OCI-LY1 (cell line): ENCODE results near the gene AFAP1L2.

ENCODE experiments used
- H2AFZ ChIP-seq: fragments of 200-600 bp; sonication (generic), shearing (Covaris generic); 2 replicates; pipeline ENCODE4 v1.6.0; 2014; ENCODE audit warnings: antibody characterized with exemption, mild to moderate bottlenecking, low read length
- H3F3A ChIP-seq: fragments of 200-600 bp; sonication (generic), shearing (Covaris generic); 2 replicates; pipeline ENCODE4 v1.6.0; 2014; ENCODE audit warnings: mild to moderate bottlenecking, antibody characterized with exemption, low read length, moderate library complexity; ENCODE audit not compliant: insufficient read depth
- H3K27ac ChIP-seq: fragments of 200-600 bp; sonication (generic); 2 replicates; pipeline ENCODE4 v1.5.1; 2014; ENCODE audit warnings: low read length, mixed run types, mild to moderate bottlenecking, low read depth; ENCODE audit not compliant: poor library complexity, severe bottlenecking
- H3K27me3 ChIP-seq: fragments of 200-600 bp; sonication (generic); 2 replicates; pipeline ENCODE4 v1.6.0; 2014; ENCODE audit warnings: antibody characterized with exemption, mild to moderate bottlenecking, low read length, moderate library complexity; ENCODE audit not compliant: insufficient read depth
- H3K36me3 ChIP-seq: fragments of 200-600 bp; sonication (generic); 2 replicates; pipeline ENCODE4 v1.6.1; 2014; ENCODE audit warnings: mild to moderate bottlenecking, antibody characterized with exemption, low read length, moderate library complexity, mixed read lengths; ENCODE audit not compliant: insufficient read depth
- H3K4me1 ChIP-seq: fragments of 200-600 bp; sonication (generic); 2 replicates; pipeline ENCODE4 v1.5.1; 2014; ENCODE audit warnings: mild to moderate bottlenecking, low read length, moderate library complexity; ENCODE audit not compliant: insufficient read depth, severe bottlenecking
- H3K4me2 ChIP-seq: fragments of 200-600 bp; sonication (generic), shearing (Covaris generic); 2 replicates; pipeline ENCODE4 v1.6.1; 2014; ENCODE audit warnings: low read length
- H3K4me3 ChIP-seq: fragments of 200-600 bp; sonication (generic); 2 replicates; pipeline ENCODE4 v1.5.1; 2014; ENCODE audit warnings: low read length, low read depth, mild to moderate bottlenecking, mixed read lengths; ENCODE audit not compliant: poor library complexity, severe bottlenecking
- H3K79me2 ChIP-seq: fragments of 200-600 bp; shearing (Covaris generic); 2 replicates; pipeline ENCODE4 v1.6.1; 2016; ENCODE audit warnings: mixed run types, low read length, mixed read lengths; ENCODE audit not compliant: insufficient read depth
- H3K9ac ChIP-seq: fragments of 200-600 bp; sonication (generic), shearing (Covaris generic); 2 replicates; pipeline ENCODE4 v1.6.1; 2014; ENCODE audit warnings: mild to moderate bottlenecking, low read length, mixed read lengths
- H3K9me2 ChIP-seq: fragments of 200-600 bp; sonication (generic), shearing (Covaris generic); 2 replicates; pipeline ENCODE4 v1.6.1; 2014; ENCODE audit warnings: low read depth, mild to moderate bottlenecking, low read length, mixed read lengths
- H3K9me3 ChIP-seq: fragments of 200-600 bp; shearing (Covaris generic); 2 replicates; pipeline ENCODE4 v1.6.1; 2014; ENCODE audit warnings: low read length, mixed read lengths
- H4K20me1 ChIP-seq: fragments of 200-600 bp; sonication (generic), shearing (Covaris generic); 2 replicates; pipeline ENCODE4 v1.6.0; 2016; ENCODE audit warnings: mild to moderate bottlenecking, low read length; ENCODE audit not compliant: insufficient read depth
- EZH2 ChIP-seq: fragments of 200-600 bp; sonication (generic), shearing (Covaris generic); IDR thresholded peaks from 2 replicates; pipeline ENCODE4 v1.8.0; 2017; ENCODE audit warnings: borderline replicate concordance, mixed run types, mild to moderate bottlenecking, antibody characterized with exemption, low read length, moderate library complexity, mixed read lengths
- TF ChIP-seq, protein P1 (sequence below): fragments of 200-600 bp; sonication (generic), shearing (Covaris generic); IDR thresholded peaks from 2 replicates; pipeline ENCODE4 v1.5.1; 2017; ENCODE audit warnings: mild to moderate bottlenecking, antibody characterized with exemption, low read length, moderate library complexity, mixed read lengths

AFAP1L2 gene

DNA sequence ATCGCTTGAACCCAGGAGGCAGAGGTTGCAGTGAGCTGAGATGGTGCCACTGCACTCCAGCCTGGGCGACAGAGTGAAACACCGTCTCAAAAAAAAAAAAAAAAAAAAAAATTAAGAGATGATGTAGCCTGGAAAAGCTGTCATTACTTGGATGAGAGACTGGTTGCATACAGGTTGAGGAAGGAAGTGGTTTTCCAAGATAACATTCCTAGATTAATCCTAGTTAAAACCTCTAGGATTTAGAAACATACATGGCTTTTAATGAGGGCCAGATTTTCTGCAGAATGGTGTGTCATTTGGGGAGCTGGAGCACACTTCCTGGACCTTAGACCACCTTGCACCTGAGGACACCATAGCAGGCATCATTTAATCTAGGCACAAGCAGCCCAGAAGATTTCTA, 147.5 kb downstream of the AFAP1L2 start:
- H3K27me3 ChIP-seq: no peaks in the 10 kb centered on the region
- H3K4me1 ChIP-seq: no peaks in the 10 kb centered on the region
- no peaks in the 10 kb centered on the region for H4K20me1 ChIP-seq
- TF ChIP-seq, protein P1, sequence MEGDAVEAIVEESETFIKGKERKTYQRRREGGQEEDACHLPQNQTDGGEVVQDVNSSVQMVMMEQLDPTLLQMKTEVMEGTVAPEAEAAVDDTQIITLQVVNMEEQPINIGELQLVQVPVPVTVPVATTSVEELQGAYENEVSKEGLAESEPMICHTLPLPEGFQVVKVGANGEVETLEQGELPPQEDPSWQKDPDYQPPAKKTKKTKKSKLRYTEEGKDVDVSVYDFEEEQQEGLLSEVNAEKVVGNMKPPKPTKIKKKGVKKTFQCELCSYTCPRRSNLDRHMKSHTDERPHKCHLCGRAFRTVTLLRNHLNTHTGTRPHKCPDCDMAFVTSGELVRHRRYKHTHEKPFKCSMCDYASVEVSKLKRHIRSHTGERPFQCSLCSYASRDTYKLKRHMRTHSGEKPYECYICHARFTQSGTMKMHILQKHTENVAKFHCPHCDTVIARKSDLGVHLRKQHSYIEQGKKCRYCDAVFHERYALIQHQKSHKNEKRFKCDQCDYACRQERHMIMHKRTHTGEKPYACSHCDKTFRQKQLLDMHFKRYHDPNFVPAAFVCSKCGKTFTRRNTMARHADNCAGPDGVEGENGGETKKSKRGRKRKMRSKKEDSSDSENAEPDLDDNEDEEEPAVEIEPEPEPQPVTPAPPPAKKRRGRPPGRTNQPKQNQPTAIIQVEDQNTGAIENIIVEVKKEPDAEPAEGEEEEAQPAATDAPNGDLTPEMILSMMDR: no peak
- no peak overlapping the region for H2AFZ ChIP-seq
- no peaks in the 10 kb centered on the region for H3K36me3 ChIP-seq
- H3K9ac ChIP-seq: no peak overlapping the region
- no peaks in the 10 kb centered on the region for H3K79me2 ChIP-seq
- no peaks in the 10 kb centered on the region for H3K9me2 ChIP-seq
- no peak overlapping the region for H3K4me2 ChIP-seq
- H3K9me3 ChIP-seq: no peaks in the 10 kb centered on the region
- no peak overlapping the region for H3K4me3 ChIP-seq
- H3F3A ChIP-seq: no peaks in the 10 kb centered on the region
- no peak overlapping the region for H3K27ac ChIP-seq

DNA sequence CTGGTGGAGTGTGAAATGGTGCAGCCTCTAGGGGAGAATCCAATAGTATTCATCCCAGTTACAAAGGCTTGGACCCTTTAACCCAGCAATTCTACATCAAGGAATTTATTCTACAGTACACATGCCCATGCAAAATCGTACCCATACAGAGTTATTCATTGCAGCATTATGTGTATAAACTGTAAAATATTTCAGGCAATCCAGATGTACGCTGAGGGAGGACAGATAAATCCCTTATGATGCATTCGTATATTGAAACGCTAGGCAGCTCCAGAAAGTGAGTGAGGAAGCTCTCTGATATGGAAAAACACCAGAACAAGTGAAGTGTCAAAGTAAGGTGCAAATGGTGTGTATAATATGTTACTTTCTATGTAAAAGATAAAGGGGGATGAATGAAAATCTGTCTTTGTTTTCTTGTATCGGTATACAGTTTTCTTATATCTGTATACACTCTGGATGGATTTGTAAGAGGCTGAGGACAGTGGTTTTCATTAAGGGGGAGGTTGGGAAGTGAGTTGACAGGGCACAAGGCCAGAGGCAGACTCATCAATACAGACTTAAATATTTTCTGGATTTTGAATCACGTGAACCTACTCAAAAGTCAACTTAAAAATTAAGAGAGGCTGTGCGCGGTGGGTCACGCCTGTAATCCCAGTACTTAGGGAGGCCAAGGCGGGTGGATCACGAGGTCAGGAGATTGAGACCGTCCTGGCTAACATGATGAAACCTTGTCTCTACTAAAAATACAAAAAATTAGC, 148.1 kb downstream of the AFAP1L2 start:
- no peaks in the 10 kb centered on the region for H3K36me3 ChIP-seq
- no peak overlapping the region for H3K4me2 ChIP-seq
- no peaks in the 10 kb centered on the region for H3F3A ChIP-seq
- H2AFZ ChIP-seq: no peak overlapping the region
- H3K27me3 ChIP-seq: no peaks in the 10 kb centered on the region
- no peaks in the 10 kb centered on the region for H3K9me3 ChIP-seq
- no peak overlapping the region for H3K27ac ChIP-seq
- H3K9me2 ChIP-seq: no peaks in the 10 kb centered on the region
- H3K79me2 ChIP-seq: no peaks in the 10 kb centered on the region
- no peak overlapping the region for H3K4me3 ChIP-seq
- no peaks in the 10 kb centered on the region for H4K20me1 ChIP-seq
- H3K9ac ChIP-seq: no peak overlapping the region
- no peaks in the 10 kb centered on the region for H3K4me1 ChIP-seq
- TF ChIP-seq, protein P1: no peak
- TF ChIP-seq EZH2: no peak

DNA sequence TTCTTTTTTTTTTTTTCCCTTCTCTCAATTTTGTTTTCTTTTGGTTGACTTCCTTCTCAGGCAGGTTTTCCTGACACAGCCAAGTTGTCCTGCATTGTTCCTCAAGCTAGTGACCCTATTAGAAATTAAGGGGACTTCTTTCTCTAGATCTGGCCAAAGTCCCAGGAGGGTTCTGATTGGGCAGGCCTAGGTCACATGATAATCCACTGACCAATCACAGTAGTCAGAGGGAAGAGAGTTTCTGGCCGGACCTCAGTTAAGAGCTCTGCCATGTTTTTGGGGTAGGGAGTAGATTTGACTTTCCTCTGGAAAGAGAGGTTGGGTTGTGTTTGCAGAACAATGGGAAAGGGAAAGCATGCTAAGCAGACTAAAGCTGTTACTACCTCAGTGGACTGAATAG, 149.1 kb downstream of the AFAP1L2 start:
- Histone ChIP-seq H3K27ac (no peak overlapping the region), H3K79me2 (no peaks in the 10 kb centered on the region), H4K20me1 (no peaks in the 10 kb centered on the region), H3K4me3 (no peak overlapping the region), H3K27me3 (no peaks in the 10 kb centered on the region), H3K4me1 (no peaks in the 10 kb centered on the region), H3K9me2 (no peaks in the 10 kb centered on the region), H3K4me2 (no peak overlapping the region), H2AFZ (no peak overlapping the region), H3F3A (no peaks in the 10 kb centered on the region), H3K9ac (no peak overlapping the region), H3K9me3 (no peaks in the 10 kb centered on the region), H3K36me3 (no peaks in the 10 kb centered on the region)
- no peak for TF ChIP-seq EZH2

DNA sequence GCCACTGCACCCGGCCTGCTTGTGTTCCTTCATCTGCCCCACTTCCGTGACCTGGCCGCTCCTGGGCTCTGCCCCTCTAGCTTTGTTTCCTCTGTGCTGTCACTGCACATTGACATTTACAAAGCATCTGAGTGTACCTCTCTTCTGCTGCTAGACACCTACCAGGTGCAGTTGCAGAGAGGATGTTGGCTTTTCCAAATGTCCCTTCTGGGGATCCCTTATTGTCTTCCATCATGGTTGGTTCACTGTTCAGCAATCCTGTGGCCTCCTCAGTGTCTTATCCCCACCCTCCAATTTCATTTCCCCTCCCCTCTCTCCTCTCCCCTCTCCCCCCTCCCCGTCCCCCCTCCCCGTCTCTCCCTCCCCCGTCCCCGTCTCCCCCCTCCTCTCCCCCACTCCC, 151.4 kb downstream of the AFAP1L2 start:
- Histone ChIP-seq H3K4me3 (no peak overlapping the region), H3K9me3 (no peaks in the 10 kb centered on the region), H3K27ac (no peak overlapping the region), H3K36me3 (no peaks in the 10 kb centered on the region), H3K9ac (no peak overlapping the region), H3K79me2 (no peaks in the 10 kb centered on the region), H3K27me3 (no peaks in the 10 kb centered on the region), H4K20me1 (no peaks in the 10 kb centered on the region), H3K9me2 (no peaks in the 10 kb centered on the region), H3K4me1 (no peaks in the 10 kb centered on the region), H3F3A (no peaks in the 10 kb centered on the region), H3K4me2 (no peak overlapping the region), H2AFZ (no peak overlapping the region)
- TF ChIP-seq EZH2: no peak
- TF ChIP-seq, protein P1: no peak
